ENCODE measurements around the gene ZCRB1.

The ZCRB1 gene

DNA sequence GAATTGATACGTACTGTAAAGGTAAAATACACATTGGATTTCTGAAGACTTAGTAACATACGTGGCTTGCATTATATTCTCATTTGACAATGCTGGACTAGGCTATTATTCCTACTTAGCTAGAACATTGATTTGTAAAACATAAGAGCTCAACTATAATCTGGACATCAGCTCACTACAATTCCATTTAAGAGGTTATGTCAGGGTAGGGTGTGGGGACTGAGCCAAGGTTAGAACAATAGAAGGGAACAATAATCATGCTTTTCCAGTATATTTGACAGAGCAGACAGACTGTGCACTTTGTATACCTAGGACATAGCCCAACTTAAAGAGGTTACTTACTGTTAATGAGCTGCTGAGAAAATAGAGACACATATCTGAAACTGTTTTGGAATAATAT, 10.8 kb downstream of the ZCRB1 start:
- no peak for TF ChIP-seq ZNF416 (tag by site-specific recombination; IDR thresholded peaks at IDR 0.05)
- TF ChIP-seq, protein P1, sequence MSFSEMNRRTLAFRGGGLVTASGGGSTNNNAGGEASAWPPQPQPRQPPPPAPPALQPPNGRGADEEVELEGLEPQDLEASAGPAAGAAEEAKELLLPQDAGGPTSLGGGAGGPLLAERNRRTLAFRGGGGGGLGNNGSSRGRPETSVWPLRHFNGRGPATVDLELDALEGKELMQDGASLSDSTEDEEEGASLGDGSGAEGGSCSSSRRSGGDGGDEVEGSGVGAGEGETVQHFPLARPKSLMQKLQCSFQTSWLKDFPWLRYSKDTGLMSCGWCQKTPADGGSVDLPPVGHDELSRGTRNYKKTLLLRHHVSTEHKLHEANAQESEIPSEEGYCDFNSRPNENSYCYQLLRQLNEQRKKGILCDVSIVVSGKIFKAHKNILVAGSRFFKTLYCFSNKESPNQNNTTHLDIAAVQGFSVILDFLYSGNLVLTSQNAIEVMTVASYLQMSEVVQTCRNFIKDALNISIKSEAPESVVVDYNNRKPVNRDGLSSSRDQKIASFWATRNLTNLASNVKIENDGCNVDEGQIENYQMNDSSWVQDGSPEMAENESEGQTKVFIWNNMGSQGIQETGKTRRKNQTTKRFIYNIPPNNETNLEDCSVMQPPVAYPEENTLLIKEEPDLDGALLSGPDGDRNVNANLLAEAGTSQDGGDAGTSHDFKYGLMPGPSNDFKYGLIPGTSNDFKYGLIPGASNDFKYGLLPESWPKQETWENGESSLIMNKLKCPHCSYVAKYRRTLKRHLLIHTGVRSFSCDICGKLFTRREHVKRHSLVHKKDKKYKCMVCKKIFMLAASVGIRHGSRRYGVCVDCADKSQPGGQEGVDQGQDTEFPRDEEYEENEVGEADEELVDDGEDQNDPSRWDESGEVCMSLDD (tag by site-specific recombination; IDR thresholded peaks at IDR 0.05), result no peak
- no peak for TF ChIP-seq ZNF132 (tag by site-specific recombination; IDR thresholded peaks at IDR 0.05; ENCODE audit: borderline replicate concordance)
- TF ChIP-seq YY2 (tag by site-specific recombination; IDR thresholded peaks at IDR 0.05), result no peak
- no peak for TF ChIP-seq ZNF626 (tag by site-specific recombination; IDR thresholded peaks at IDR 0.05)
- TF ChIP-seq ZNF211 (tag by site-specific recombination; IDR thresholded peaks at IDR 0.05; ENCODE audit: low read depth), result no peak
- no peak for TF ChIP-seq SETDB1 (IDR thresholded peaks at IDR 0.05; ENCODE audit: insufficient read length, low read length)
- TF ChIP-seq, protein P2, sequence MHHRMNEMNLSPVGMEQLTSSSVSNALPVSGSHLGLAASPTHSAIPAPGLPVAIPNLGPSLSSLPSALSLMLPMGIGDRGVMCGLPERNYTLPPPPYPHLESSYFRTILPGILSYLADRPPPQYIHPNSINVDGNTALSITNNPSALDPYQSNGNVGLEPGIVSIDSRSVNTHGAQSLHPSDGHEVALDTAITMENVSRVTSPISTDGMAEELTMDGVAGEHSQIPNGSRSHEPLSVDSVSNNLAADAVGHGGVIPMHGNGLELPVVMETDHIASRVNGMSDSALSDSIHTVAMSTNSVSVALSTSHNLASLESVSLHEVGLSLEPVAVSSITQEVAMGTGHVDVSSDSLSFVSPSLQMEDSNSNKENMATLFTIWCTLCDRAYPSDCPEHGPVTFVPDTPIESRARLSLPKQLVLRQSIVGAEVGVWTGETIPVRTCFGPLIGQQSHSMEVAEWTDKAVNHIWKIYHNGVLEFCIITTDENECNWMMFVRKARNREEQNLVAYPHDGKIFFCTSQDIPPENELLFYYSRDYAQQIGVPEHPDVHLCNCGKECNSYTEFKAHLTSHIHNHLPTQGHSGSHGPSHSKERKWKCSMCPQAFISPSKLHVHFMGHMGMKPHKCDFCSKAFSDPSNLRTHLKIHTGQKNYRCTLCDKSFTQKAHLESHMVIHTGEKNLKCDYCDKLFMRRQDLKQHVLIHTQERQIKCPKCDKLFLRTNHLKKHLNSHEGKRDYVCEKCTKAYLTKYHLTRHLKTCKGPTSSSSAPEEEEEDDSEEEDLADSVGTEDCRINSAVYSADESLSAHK (tag by site-specific recombination; IDR thresholded peaks at IDR 0.05), result no peak
- no peak for TF ChIP-seq ZNF596 (tag by site-specific recombination; IDR thresholded peaks at IDR 0.05)
- TF ChIP-seq ZNF394 (tag by site-specific recombination; IDR thresholded peaks at IDR 0.05; ENCODE audit: borderline replicate concordance), result no peak
- TF ChIP-seq ZNF600 (tag by site-specific recombination; IDR thresholded peaks at IDR 0.05), result no peak
- TF ChIP-seq ZNF404 (tag by site-specific recombination; IDR thresholded peaks at IDR 0.05), result no peak
- no peak for TF ChIP-seq ZNF335 (tag by site-specific recombination; conservative IDR thresholded peaks at IDR 0.05)
- no peak for TF ChIP-seq ZNF37A (tag by site-specific recombination; IDR thresholded peaks at IDR 0.05)
- TF ChIP-seq, protein P3, sequence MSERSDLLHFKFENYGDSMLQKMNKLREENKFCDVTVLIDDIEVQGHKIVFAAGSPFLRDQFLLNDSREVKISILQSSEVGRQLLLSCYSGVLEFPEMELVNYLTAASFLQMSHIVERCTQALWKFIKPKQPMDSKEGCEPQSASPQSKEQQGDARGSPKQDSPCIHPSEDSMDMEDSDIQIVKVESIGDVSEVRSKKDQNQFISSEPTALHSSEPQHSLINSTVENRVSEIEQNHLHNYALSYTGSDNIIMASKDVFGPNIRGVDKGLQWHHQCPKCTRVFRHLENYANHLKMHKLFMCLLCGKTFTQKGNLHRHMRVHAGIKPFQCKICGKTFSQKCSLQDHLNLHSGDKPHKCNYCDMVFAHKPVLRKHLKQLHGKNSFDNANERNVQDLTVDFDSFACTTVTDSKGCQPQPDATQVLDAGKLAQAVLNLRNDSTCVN (tag by site-specific recombination; optimal IDR thresholded peaks at IDR 0.05), result no peak
- no peak for TF ChIP-seq ZBTB20 (tag by site-specific recombination; IDR thresholded peaks at IDR 0.05)
- H3K36me3 ChIP-seq (ENCODE audit: control insufficient read depth in 2 of 2, insufficient read depth in 1 of 2, low read length in 2 of 2), result peaks cover 41 to 50% of the 10 kb centered on the region in 2 experiments
- no peaks in the 10 kb centered on the region for H3K9me3 ChIP-seq (ENCODE audit: control insufficient read depth, insufficient read depth, low read depth, low read length)
- no peak overlapping the region for H3K4me3 ChIP-seq (ENCODE audit: low read depth, low read length)
- ChIA-PET POLR2A (no interaction called here), CTCF (no interaction called here)
- no peaks in the 10 kb centered on the region for H3K4me1 ChIP-seq (ENCODE audit: control insufficient read depth, insufficient read depth, low read length)
- H3K27ac ChIP-seq (ENCODE audit: extremely low read depth, low read depth, low read length), result no peak overlapping the region

DNA sequence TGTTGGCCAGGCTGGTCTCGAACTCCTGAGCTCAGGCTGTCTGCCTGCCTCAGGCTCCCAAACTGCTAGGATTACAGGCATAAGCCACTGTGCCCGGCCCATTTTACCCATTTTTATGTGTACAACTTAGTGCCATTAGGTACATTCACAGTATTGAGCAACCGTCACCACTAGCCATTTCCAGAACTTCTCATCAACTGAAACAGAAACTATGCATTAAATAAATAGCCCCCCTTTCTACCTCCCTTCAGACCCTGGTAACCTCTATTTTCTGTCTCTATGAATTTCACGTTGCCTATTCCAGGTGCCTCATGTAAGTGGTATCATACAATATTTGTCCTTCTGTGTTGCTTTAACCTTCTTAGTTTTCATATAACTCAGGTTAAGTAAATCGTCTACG, 15.9 kb downstream of the ZCRB1 start:
- Histone ChIP-seq H3K36me3 (ENCODE audit: control insufficient read depth in 2 of 2, insufficient read depth in 1 of 2, low read length in 2 of 2) (peaks cover 16 to 27% of the 10 kb centered on the region in 2 experiments), H3K4me3 (ENCODE audit: low read depth, low read length) (no peak overlapping the region), H3K9me3 (ENCODE audit: control insufficient read depth, insufficient read depth, low read depth, low read length) (no peaks in the 10 kb centered on the region), H3K27ac (ENCODE audit: extremely low read depth, low read depth, low read length) (no peak overlapping the region), H3K4me1 (ENCODE audit: control insufficient read depth, insufficient read depth, low read length) (no peaks in the 10 kb centered on the region)
- ChIA-PET POLR2A (no interaction called here), CTCF (interaction anchor here (0.9 to 1.3 kb wide), 2 partner anchors 14 to 62 kb away, joined by 5 to 7 read pairs; no protein-coding TSS in a partner anchor)
- TF ChIP-seq, protein P4, sequence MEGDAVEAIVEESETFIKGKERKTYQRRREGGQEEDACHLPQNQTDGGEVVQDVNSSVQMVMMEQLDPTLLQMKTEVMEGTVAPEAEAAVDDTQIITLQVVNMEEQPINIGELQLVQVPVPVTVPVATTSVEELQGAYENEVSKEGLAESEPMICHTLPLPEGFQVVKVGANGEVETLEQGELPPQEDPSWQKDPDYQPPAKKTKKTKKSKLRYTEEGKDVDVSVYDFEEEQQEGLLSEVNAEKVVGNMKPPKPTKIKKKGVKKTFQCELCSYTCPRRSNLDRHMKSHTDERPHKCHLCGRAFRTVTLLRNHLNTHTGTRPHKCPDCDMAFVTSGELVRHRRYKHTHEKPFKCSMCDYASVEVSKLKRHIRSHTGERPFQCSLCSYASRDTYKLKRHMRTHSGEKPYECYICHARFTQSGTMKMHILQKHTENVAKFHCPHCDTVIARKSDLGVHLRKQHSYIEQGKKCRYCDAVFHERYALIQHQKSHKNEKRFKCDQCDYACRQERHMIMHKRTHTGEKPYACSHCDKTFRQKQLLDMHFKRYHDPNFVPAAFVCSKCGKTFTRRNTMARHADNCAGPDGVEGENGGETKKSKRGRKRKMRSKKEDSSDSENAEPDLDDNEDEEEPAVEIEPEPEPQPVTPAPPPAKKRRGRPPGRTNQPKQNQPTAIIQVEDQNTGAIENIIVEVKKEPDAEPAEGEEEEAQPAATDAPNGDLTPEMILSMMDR (tag by site-specific recombination; IDR thresholded peaks at IDR 0.05), result no peak
- TF ChIP-seq ZNF133 (tag by site-specific recombination; IDR thresholded peaks at IDR 0.05) (no peak), TCF7L2 (IDR thresholded peaks at IDR 0.05; ENCODE audit: borderline replicate concordance, low read depth, low read length) (no peak)
